AG08396 (cell line): ENCODE data around the gene EIF2D.
A peak's percentile ranks its signal among the peaks of the same experiment; 100 is the strongest.
"Not testable (repeated sequence)": the region's sequence is repeated elsewhere in the genome, so short reads cannot be mapped to it uniquely, and the experiment has no call there.

ENCODE experiments used
- DNase-seq: peaks from one replicate; pipeline ENCODE4 v3.0.0; 2012; ENCODE audit warnings: low spot score, mixed read lengths

EIF2D gene, protein sequence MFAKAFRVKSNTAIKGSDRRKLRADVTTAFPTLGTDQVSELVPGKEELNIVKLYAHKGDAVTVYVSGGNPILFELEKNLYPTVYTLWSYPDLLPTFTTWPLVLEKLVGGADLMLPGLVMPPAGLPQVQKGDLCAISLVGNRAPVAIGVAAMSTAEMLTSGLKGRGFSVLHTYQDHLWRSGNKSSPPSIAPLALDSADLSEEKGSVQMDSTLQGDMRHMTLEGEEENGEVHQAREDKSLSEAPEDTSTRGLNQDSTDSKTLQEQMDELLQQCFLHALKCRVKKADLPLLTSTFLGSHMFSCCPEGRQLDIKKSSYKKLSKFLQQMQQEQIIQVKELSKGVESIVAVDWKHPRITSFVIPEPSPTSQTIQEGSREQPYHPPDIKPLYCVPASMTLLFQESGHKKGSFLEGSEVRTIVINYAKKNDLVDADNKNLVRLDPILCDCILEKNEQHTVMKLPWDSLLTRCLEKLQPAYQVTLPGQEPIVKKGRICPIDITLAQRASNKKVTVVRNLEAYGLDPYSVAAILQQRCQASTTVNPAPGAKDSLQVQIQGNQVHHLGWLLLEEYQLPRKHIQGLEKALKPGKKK

DNA sequence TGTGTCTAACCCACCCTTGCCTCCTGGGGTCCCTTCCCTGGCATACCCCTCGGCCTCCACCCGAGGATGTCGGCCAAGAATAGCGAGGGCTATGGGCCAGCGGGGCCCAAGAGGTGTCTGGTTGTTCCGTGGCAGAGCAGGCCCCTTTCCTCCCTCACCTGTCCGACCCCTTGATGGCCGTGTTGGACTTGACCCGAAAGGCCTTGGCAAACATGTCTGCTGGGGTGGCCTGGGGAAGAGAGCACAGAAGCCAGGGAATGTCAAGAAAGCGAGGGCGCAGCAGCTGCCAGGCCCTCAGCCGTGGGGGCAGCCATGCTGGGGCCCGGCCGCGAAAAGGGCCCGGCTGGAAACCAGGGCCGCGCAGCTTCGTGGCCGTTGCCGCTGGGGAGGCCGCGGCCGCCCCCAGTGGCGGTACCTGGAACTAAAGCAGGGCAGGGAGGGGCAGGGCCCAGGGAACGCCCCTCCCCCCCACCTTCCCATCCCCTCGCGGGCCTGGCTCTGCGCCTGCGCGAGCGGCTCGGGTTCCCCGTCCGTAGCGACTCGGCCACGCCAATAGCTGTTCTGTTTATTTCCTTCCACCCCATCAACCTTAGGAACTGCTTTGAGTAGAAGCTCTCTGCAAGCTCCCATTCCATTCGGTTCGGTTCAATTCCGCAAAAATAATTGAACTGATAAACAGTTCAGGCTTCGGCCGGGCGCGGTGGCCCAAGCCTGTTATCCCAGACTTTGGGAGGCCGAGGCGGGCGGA lies at the start of gene EIF2D:
EIF2D (minus strand) TSS at position 337 of the 748 bp plus-strand sequence; CDS start at position 214, 123 bp downstream.
- DNase-seq = peak; percentile 100

DNA sequence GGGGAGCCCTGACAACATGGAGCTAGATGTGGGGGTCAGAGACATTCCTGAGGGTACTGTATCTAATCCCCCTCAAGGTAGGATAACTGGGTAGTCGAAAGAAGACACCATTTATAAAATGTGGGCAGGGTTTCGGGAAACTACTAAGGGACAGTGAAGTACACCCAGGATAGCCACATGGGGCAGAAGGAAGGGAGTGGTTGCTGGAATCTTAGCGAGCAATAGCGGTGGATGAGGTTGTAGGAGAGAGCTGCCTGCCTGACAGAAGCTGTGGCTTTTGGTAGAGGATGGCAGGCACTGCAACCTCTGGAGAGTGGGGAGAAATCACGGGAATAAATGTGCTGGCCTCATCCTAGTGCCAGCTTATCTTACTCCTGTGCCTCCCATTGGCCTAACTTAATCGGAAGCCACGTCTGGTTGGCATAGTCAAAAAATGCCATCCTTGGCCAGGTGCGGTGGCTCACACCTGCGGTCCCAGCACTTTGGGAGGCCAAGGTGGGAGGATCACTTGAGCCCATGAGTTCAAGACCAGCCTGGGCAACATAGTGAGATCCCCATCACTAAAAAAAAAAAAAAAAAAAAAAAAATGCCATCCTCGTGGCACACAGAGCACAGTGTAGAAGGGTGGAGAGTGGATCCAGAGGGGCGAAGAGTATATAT lies 49.0 kb upstream of the EIF2D start:
- no peak for DNase-seq

DNA sequence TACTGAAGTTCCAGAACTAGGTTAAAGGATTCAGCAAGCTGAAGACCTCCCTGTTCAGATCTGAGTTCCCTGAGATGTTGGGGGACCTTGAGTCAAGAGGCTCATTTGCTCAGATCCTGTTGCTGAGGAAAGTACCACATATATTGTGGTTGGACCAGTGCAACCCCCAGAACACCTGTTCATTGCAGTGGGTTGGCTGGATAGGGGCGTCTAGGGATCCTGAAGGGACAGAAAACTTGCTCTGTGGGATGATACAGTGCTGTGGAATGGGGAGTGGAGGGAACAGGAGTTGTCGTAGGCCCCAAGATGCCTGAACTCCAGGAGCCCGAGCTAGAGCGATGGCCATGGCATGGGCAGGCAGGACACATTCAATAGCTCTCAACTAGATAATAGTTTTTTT lies 47.9 kb upstream of the EIF2D start:
- DNase-seq = no peak

DNA sequence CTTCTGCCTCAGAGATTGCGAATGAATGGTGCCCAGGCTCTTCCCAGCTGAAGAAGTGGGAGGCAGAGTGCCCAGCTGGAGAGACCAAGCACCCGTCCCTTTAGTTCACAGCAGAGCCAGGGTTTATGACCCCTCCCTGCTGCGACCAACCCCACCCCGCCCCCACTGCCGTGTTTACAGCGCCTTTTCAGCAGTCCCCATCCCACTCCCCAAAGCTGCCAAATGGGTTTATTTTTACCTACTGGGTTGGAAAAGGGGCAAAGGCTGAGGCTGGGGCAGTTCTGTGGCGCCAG lies 46.7 kb upstream of the EIF2D start:
- no peak for DNase-seq

DNA sequence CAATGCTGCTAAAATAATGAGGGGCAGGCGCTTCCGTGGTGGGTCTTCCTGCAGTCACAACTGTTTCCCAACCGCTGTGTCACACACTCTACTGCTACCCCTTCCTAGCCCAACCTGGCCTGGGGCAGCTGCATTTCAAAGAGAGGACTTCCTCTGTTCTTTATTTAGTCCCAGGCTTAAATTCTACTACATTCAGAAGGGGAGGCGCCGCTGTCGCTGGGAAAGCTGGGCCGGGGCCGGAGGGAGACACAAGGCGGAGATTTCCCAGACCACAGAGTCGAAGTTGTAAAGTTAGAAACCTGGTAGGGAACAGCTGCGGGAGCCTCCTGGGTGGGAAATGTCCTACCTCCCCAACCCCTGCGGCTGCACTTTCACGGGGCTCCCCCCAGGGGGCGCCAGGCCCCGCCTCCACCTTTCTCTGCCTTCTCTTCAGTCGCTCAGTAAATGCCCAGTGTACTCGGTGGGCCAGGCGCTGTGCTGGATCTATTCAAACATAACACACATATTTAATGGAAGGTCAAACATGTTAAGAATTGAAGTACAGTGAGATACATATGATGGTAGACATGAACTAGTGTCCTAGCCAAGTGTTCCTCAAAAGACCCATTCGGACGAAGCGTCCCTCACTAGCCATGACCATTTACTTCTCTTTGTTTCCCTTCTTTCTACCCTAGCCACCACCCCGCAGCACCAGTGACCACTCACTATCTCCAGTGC lies 46.2 kb upstream of the EIF2D start:
- DNase-seq = peak; percentile 49

DNA sequence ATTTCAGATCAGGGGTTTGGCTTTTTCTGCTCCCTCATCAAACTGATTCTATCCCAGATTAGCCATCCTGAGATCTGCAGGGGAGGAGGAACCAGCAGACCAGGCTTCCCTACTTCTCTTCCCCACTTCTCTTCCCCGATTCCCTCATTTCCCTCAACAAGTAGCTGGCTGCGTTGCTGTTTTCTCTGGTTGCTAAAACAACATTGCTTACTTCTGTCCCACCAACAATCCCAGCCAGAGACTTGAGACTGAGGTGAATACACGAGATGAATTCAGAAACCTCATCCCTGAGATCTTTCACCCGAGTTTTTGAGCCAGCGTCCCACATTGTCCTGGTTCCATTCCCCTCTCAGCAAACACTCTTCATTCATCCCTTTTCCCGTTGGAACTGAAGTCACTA lies 45.5 kb upstream of the EIF2D start:
- no peak for DNase-seq

DNA sequence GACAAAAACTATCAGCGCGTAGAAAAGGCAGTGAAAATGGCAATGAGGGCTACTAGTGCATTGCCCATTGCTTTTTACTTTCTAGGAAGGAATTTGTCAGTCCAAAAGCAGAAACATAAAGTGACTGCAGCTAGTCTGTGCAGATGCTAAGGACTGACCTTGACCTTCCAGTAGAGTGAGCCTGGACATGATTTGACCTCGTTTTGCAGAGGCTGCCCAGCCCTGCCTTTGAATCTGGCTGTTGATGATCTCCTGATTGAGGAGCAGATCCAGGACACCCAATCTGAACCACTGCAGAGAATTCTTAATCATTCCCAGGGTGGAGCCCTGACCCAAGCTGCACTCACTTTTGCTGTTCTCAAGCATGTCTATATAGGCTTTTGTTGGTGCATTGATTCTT lies 44.7 kb upstream of the EIF2D start:
- DNase-seq = no peak

DNA sequence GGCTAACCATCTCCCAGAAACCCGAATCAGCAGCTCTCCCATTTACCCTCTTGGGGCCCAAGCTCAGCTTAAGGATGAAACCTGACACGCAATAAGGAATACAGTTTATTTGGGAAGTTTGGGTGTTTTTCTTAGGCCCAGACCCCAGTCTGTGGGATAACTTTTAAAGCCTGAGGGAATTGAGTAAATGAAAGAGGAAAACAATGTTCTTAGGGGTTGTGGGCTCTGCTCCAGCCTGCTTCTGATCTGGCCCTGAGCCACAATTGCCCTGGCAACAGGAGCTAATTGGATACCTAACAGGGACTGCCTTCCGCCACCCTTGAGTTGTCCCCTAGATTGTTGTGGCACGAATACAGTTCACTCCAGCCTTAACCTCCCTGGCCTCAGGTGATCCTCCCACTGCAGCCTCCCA lies 43.2 kb upstream of the EIF2D start:
- no peak for DNase-seq

DNA sequence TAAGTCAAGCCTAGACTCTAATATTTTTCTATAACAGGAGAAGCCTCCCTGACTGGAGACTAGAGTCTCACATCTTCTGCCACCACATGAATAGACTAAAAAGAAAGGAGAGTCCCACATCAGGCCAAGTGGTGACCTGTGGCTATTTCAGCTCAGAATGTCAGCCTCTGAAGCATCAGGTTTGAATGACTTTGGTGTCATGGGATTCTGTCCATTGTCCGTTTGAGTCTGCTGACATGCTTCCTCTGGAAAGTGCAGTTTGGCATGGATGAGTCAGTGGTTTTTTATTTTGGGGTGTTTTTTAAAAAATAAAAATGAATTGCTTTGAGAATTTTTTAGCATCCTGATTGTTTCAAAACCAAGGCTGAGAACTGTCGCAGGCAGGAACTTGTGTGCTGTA lies 42.6 kb upstream of the EIF2D start:
- no peak for DNase-seq

DNA sequence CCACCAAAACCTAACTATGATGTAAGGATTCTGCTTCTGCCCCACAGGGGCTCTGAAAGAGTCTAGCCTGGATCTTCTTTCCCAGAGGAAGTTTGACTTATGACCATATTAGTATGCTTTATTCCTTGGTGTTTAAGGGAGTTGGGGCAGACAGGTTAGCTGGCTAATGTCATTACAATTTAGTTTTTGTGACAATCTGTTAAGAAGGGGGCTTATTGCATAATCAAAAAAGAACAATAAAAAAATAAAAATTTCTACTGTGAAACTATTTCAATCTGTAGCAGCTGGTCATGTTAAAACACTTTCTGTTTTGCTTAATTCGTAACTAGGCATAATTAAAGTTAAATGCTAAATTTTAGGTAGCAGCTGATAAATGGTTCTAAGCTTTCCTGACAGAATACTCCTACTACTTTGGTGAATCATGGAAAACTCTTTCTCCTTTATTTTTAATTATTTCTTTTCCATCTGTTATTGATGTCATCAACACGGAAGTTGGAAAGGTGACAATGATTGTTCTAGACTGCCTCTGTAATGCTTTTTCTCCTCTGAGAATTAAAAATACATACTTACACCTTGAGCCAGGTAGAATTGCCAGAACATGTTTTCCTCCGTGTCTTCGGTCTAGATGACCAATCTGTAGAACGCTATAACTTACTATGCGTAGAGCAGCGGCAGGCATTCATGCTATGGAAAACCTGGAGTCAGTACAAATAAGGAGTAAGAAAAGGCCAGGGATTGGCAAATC lies 41.6 kb upstream of the EIF2D start:
- no peak for DNase-seq

DNA sequence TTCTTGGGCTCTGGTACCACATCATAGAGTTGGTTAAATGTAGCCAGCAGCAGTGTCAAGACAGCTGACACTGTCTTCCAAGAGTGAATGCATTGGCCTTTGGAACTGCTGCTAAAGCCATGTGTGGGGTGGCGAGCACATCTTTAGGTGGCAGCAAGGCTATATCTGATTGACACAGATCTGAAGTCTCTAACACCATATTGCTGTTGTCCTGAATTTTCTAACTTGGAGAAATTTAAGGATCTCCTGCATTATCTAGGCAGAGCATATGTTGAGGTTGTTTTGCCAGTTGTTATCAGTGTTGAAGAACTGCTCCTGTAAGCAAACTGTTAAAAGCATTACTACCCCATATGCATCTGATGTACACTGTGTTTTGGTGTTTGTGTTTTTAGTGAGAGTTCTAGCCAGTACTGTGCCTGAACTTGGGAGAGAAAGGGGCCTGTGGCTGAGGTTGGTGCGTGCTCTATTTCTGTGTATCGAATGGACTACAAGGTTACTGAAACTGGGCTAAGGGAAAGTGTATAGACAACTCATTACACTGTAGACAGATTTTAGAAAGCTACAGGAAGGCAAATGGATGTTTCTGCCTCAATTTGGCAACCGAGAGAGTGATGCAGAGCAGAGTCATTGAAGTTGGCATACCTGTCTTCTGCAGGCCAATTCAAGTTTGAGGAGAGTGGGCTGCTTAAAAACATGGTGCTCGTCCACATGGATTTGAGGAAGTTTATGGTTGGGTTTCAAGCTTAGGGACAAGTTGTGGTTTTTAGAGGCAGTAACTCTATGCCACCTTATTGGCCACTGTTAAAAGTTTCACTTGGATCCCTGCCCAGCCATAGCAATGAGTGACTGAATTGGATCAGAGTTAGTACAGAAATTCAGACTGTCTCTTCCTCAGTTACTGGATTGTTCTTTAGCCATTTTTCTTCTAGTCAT lies 40.0 kb upstream of the EIF2D start:
- no peak for DNase-seq

DNA sequence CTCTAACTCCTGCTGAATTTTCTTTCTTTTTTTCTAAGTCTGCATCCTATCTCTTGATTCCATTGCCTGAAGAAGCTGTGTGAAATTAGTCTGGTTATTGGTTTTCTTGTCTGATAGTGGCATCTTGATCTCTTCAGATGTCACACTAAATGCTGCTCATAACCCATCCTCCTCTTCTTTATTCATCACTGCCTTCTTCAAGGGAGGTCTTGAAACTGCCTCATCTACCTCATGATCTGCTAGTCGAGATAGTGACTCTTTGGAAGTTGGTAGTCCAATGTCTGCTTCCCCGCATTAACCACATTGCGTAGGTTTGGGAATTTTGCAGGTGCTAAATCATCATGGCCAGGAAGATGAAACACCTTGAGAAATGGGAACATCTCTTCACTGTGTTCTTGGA lies 38.7 kb upstream of the EIF2D start:
- DNase-seq = no peak

DNA sequence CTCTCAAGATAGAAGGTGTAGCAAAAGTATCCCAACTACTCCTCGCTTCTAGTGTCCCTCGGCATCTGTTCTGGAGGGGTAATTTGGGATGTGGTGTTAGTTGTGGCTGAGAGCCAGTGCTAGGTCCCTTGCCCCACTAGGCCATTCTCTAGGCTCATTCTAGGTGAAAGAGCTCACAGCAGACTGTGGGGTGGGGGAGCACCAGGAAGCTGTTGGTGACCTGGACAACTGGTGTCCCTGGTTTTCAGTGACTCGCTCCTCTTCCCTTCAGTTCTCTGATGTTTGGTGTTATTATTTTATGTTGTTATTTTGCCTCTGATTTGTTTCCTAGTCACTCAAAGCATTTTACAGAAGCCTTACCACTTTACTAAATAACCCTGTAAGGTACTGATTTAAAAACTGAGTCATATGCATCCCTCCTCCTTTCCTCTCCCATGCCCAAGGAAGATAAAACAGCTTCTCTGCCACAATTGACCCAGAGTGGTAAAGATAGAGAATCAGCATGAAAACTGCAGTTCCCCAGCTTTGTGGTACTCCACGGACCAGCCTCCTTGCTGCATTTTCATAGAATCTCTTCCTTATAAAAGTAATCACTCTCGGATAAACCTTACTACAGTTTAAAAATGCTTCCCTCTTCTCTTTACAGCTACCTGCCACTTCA lies 37.1 kb upstream of the EIF2D start:
- no peak for DNase-seq

DNA sequence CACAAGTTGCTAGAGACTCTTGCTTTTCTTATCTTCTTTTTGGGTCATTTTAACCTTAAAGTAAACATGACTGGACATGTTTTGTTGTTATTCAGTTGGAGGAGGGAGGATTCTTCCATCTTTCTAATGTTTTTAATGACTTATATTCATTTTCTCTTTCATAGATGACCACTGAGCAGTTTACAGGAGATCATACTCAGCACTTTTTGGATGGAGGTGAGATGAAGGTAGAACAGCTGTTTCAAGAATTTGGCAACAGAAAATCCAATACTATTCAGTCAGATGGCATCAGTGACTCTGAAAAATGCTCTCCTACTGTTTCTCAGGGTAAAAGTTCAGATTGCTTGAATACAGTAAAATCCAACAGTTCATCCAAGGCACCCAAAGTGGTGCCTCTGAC lies 35.0 kb upstream of the EIF2D start:
- no peak for DNase-seq

DNA sequence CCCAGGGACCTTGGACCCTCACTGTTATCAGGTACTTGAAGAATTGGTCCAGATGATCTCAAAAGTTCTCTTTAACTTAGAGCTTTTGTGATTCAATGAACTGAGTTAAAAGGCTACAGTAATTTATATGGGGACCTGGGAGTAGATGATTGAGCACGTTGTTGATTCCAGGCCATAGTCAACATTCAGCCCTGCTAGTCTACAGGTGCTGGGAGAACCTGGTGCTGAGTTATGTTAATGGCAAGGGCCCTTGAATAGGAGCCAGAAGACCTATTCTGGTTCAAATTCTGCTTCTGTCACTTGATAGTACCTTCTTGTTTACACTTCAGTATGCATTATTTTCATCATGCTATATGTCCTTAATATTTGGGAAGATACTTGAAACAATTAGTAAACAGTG lies 34.2 kb upstream of the EIF2D start:
- DNase-seq = no peak

DNA sequence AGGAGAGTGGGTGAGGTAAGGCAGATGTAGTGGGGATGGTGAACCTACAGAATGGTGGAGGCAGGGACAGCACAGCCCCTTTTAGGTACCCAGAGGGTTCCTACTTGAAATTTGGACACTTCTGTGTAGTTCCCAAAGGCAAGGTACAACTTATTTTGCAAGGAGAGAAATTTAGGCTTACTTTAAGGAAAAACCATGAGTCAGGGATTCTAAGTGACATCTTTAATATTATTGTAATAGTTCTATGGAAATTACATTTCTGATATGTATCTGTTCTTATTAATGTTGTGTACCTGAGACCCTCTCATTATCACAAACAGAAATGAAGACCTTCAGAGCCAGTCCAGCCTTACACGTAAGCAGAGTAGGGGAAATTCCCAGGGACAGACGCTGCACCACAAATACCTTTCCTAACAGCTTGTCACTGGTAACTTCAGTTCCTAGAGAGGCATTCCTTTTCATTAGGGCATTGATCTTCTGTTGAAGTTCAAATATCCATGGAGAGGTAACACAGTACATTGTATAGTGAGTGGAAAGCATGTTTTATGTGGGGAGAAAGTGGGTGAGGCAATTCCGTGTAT lies 30.9 kb upstream of the EIF2D start:
- DNase-seq = no peak

DNA sequence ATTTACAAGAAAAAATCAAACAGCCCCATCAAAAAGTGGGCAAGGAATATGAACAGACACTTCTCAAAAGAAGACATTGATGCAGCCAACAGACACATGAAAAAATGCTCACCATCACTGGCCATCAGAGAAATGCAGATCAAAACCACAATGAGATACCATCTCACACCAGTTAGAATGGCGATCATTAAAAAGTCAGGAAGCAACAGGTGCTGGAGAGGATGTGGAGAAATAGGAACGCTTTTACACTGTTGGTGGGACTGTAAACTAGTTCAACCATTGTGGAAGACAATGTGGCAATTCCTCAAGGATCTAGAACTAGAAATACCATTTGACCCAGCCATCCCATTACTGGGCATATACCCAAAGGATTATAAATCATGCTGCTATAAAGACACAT lies 29.8 kb upstream of the EIF2D start:
- not testable (repeated sequence) for DNase-seq

DNA sequence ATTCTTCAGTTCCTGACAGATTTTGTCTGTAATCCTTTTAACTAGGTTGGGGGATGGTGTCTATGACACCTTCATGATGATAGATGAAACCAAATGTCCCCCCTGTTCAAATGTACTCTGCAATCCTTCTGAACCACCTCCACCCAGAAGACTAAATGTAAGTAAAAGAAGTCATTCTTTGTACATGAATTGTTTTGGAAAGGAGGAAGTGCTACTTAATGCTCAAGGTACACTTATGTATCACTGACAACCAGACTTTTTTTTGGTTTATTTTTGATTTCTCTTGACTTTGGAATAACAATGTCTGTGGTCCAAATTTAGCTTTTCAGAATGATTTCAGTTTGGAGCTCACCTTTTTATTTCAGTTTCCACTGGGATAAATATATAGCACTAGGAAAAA lies 25.3 kb upstream of the EIF2D start:
- no peak for DNase-seq

DNA sequence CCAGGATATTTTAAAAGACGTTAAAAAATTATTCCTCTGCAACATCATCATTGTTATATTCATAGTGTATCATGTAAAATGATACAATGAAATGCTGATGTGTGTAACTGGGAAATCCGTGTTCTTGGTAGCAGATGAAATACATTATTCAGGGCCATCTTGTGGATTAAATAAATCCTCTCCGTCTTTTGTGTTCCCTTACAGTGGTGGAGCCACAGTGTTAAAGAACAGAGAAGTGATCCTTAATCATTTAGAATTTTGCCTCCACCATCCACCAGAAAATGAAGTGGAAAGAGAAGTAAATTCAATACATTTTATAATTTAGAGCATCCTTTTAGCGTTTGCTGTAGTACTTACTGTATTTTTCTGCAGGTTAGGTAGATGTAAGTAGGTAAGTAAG lies 24.4 kb upstream of the EIF2D start:
- no peak for DNase-seq

DNA sequence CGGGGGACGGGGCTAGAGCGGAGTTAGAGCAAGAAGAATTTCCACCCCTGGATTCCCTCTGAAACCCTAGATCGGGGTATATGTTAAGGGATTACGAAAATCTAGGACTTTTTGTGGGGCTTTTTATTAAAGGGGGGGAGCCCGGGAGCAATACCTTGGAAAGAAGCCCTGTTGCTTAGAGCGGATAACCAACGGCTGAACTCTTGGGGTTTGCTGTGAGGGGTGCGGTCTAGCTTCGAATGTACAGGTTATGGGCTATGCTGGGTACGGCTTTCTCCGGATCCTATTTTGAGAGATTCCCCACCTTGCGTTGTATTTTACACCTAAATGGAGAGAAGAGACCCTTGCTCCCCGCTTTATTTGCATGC lies 23.7 kb upstream of the EIF2D start:
- no peak for DNase-seq
